ENCODE data around the gene ACSF3.

The ACSF3 gene

GRCh38 chr16:89056592-89056991 lies 37.1 kb upstream of the ACSF3 start:
- no peak for FAIRE-seq

- no peak for FAIRE-seq
These were observed 35.9 kb upstream of the ACSF3 start for GRCh38 chr16:89057738-89058137.

GRCh38 chr16:89058812-89059211 lies 34.8 kb upstream of the ACSF3 start:
- no peak for FAIRE-seq

GRCh38 chr16:89060207-89060794 lies 33.4 kb upstream of the ACSF3 start:
- FAIRE-seq: no peak

- FAIRE-seq: no peak
These were observed 32.6 kb upstream of the ACSF3 start for GRCh38 chr16:89061086-89061485.

- FAIRE-seq: no peak
These were observed 31.9 kb upstream of the ACSF3 start for GRCh38 chr16:89061590-89062380.

GRCh38 chr16:89062389-89063345 lies 31.0 kb upstream of the ACSF3 start:
- no peak for FAIRE-seq

GRCh38 chr16:89063768-89064320 lies 29.8 kb upstream of the ACSF3 start:
- FAIRE-seq: no peak

- FAIRE-seq: no peak
These were observed 28.8 kb upstream of the ACSF3 start for GRCh38 chr16:89064606-89065457.

GRCh38 chr16:89065458-89065822 lies 28.2 kb upstream of the ACSF3 start:
- FAIRE-seq: no peak

- FAIRE-seq: no peak
These were observed 26.9 kb upstream of the ACSF3 start for GRCh38 chr16:89066721-89067120.

- FAIRE-seq: no peak
These were observed 25.8 kb upstream of the ACSF3 start for GRCh38 chr16:89067677-89068443.

GRCh38 chr16:89068814-89069616 lies 24.6 kb upstream of the ACSF3 start:
- peak; percentile 87 for FAIRE-seq

GRCh38 chr16:89069920-89070319 lies 23.7 kb upstream of the ACSF3 start:
- FAIRE-seq: no peak

- no peak for FAIRE-seq
These were observed 23.1 kb upstream of the ACSF3 start for GRCh38 chr16:89070590-89070989.

GRCh38 chr16:89071686-89072547 lies 21.7 kb upstream of the ACSF3 start:
- no peak for FAIRE-seq

- FAIRE-seq: no peak
These were observed 21.0 kb upstream of the ACSF3 start for GRCh38 chr16:89072548-89073130.

GRCh38 chr16:89073346-89074071 lies 20.1 kb upstream of the ACSF3 start:
- FAIRE-seq: no peak

Measured in endometrium (tissue), 2 donors.